ENCODE data around the gene INAFM1. TPM values are rescaled to one million over a fixed set of nuclear protein-coding genes. Genes with fewer than 3 reads are reported as not detected.
A peak's percentile ranks its signal among the peaks of the same experiment; 100 is the strongest.

Gene INAFM1
- total RNA-seq, 1 experiment from 2014 or later: 8.1 TPM

DNA sequence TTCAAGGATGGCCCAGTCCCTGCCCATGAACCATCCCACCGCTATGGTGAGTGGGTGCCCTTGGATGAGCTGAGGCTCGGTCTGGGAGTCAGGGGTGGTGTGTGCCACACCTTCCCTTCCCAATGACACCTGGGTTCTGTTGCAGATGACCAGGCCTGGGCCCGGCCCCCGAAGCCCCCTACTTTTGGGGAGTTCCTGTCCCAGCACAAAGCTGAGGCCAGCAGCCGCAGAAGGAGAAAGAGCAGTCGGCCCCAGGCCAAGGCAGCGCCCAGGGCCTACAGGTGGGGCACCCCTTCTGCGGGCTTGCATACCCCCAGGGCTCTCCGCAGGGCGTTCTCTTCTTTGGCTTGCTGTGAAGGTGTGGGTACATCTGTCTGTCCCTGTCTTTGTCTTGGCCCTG lies 4.3 kb upstream of the INAFM1 start (continued):
- TF ChIP-seq ZNF423 (CRISPR knock-in tag; IDR thresholded peaks at IDR 0.05) (no peak), ETV6 (CRISPR knock-in tag; IDR thresholded peaks at IDR 0.05) (no peak), FOXK1 (CRISPR knock-in tag; IDR thresholded peaks at IDR 0.05) (no peak), FOXP4 (CRISPR knock-in tag; IDR thresholded peaks at IDR 0.05) (no peak), KAT7 (CRISPR knock-in tag; IDR thresholded peaks at IDR 0.05; ENCODE audit: borderline replicate concordance) (no peak), NR3C1 (CRISPR knock-in tag; conservative IDR thresholded peaks at IDR 0.05; ENCODE audit: low read depth) (no peak)
- TF ChIP-seq, protein P1, sequence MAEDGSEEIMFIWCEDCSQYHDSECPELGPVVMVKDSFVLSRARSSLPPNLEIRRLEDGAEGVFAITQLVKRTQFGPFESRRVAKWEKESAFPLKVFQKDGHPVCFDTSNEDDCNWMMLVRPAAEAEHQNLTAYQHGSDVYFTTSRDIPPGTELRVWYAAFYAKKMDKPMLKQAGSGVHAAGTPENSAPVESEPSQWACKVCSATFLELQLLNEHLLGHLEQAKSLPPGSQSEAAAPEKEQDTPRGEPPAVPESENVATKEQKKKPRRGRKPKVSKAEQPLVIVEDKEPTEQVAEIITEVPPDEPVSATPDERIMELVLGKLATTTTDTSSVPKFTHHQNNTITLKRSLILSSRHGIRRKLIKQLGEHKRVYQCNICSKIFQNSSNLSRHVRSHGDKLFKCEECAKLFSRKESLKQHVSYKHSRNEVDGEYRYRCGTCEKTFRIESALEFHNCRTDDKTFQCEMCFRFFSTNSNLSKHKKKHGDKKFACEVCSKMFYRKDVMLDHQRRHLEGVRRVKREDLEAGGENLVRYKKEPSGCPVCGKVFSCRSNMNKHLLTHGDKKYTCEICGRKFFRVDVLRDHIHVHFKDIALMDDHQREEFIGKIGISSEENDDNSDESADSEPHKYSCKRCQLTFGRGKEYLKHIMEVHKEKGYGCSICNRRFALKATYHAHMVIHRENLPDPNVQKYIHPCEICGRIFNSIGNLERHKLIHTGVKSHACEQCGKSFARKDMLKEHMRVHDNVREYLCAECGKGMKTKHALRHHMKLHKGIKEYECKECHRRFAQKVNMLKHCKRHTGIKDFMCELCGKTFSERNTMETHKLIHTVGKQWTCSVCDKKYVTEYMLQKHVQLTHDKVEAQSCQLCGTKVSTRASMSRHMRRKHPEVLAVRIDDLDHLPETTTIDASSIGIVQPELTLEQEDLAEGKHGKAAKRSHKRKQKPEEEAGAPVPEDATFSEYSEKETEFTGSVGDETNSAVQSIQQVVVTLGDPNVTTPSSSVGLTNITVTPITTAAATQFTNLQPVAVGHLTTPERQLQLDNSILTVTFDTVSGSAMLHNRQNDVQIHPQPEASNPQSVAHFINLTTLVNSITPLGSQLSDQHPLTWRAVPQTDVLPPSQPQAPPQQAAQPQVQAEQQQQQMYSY (CRISPR knock-in tag; IDR thresholded peaks at IDR 0.05): no peak

GRCh38 chr19:47271949-47272348 lies 2.7 kb upstream of the INAFM1 start:
- H3K4me3 Mint-ChIP-seq: peak overlapping the region; percentile 91; the same call in 1 of the 2 replicates
- H3K4me1 Mint-ChIP-seq: peaks cover 16% of the 10 kb centered on the region
- ATAC-seq: no peak
- peaks cover 17% of the 10 kb centered on the region for H3K27me3 Mint-ChIP-seq (ENCODE audit: low read depth)
- H3K9me3 Mint-ChIP-seq: no peaks in the 10 kb centered on the region
- CTCF ChIA-PET: interaction anchor here (0.6 to 1.9 kb wide), 5 partner anchors 10 to 77 kb away, joined by 3 to 7 read pairs (median 5); partner anchors contain the start of gene DHX34
- POLR2A ChIA-PET: interaction anchor here (0.6 to 1.5 kb wide), 6 partner anchors 15 to 425 kb away, joined by 3 to 11 read pairs (median 3); partner anchors contain the start of genes CCDC9 and DHX34
- TF ChIP-seq ZNF232 (CRISPR knock-in tag; IDR thresholded peaks at IDR 0.05): no peak
- TF ChIP-seq EMX1 (CRISPR knock-in tag; IDR thresholded peaks at IDR 0.05): no peak
- TF ChIP-seq RELA (CRISPR knock-in tag; IDR thresholded peaks at IDR 0.05; ENCODE audit: borderline replicate concordance): no peak
- TF ChIP-seq JAZF1 (CRISPR knock-in tag; IDR thresholded peaks at IDR 0.05): no peak
- TF ChIP-seq ZNF396 (CRISPR knock-in tag; IDR thresholded peaks at IDR 0.05; ENCODE audit: borderline replicate concordance): no peak
- no peak for TF ChIP-seq SP1 (CRISPR knock-in tag; conservative IDR thresholded peaks at IDR 0.05)
- TF ChIP-seq ZNF317 (CRISPR knock-in tag; IDR thresholded peaks at IDR 0.05; ENCODE audit: borderline replicate concordance, low read depth): no peak
- no peak for TF ChIP-seq MYBL2 (CRISPR knock-in tag; IDR thresholded peaks at IDR 0.05)
- TF ChIP-seq FOXJ3 (CRISPR knock-in tag; IDR thresholded peaks at IDR 0.05; ENCODE audit: borderline replicate concordance): no peak
- TF ChIP-seq, protein P2, sequence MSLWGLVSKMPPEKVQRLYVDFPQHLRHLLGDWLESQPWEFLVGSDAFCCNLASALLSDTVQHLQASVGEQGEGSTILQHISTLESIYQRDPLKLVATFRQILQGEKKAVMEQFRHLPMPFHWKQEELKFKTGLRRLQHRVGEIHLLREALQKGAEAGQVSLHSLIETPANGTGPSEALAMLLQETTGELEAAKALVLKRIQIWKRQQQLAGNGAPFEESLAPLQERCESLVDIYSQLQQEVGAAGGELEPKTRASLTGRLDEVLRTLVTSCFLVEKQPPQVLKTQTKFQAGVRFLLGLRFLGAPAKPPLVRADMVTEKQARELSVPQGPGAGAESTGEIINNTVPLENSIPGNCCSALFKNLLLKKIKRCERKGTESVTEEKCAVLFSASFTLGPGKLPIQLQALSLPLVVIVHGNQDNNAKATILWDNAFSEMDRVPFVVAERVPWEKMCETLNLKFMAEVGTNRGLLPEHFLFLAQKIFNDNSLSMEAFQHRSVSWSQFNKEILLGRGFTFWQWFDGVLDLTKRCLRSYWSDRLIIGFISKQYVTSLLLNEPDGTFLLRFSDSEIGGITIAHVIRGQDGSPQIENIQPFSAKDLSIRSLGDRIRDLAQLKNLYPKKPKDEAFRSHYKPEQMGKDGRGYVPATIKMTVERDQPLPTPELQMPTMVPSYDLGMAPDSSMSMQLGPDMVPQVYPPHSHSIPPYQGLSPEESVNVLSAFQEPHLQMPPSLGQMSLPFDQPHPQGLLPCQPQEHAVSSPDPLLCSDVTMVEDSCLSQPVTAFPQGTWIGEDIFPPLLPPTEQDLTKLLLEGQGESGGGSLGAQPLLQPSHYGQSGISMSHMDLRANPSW (CRISPR knock-in tag; conservative IDR thresholded peaks at IDR 0.05; ENCODE audit: low read depth): no peak
- TF ChIP-seq ETV6 (CRISPR knock-in tag; IDR thresholded peaks at IDR 0.05): no peak
- no peak for TF ChIP-seq ZNF138 (CRISPR knock-in tag; conservative IDR thresholded peaks at IDR 0.05)
- TF ChIP-seq, protein P3, sequence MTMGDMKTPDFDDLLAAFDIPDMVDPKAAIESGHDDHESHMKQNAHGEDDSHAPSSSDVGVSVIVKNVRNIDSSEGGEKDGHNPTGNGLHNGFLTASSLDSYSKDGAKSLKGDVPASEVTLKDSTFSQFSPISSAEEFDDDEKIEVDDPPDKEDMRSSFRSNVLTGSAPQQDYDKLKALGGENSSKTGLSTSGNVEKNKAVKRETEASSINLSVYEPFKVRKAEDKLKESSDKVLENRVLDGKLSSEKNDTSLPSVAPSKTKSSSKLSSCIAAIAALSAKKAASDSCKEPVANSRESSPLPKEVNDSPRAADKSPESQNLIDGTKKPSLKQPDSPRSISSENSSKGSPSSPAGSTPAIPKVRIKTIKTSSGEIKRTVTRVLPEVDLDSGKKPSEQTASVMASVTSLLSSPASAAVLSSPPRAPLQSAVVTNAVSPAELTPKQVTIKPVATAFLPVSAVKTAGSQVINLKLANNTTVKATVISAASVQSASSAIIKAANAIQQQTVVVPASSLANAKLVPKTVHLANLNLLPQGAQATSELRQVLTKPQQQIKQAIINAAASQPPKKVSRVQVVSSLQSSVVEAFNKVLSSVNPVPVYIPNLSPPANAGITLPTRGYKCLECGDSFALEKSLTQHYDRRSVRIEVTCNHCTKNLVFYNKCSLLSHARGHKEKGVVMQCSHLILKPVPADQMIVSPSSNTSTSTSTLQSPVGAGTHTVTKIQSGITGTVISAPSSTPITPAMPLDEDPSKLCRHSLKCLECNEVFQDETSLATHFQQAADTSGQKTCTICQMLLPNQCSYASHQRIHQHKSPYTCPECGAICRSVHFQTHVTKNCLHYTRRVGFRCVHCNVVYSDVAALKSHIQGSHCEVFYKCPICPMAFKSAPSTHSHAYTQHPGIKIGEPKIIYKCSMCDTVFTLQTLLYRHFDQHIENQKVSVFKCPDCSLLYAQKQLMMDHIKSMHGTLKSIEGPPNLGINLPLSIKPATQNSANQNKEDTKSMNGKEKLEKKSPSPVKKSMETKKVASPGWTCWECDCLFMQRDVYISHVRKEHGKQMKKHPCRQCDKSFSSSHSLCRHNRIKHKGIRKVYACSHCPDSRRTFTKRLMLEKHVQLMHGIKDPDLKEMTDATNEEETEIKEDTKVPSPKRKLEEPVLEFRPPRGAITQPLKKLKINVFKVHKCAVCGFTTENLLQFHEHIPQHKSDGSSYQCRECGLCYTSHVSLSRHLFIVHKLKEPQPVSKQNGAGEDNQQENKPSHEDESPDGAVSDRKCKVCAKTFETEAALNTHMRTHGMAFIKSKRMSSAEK (CRISPR knock-in tag; IDR thresholded peaks at IDR 0.05; ENCODE audit: borderline replicate concordance): no peak
- TF ChIP-seq ZNF263 (CRISPR knock-in tag; IDR thresholded peaks at IDR 0.05; ENCODE audit: low read depth): no peak
- DNase-seq (ENCODE audit: low spot score): no peak
- H3K36me3 Mint-ChIP-seq: peaks cover 26% of the 10 kb centered on the region
- no peak overlapping the region for H3K27ac Mint-ChIP-seq

Data from WTC11 (cell line).